B cell (primary cell): ENCODE measurements around the gene ZFYVE27. TPM values are rescaled to one million over a fixed set of nuclear protein-coding genes. Genes with fewer than 3 reads are reported as not detected.
A peak's percentile ranks its signal among the peaks of the same experiment; 100 is the strongest.

Experiments
- ATAC-seq: fragments of 200-7000 bp; cut with Tn5 transposase; one replicate; pipeline ENCODE4 v1.10.0; 2021; ENCODE audit warnings: low read depth, mild to moderate bottlenecking, moderate number of reproducible peaks, moderate library complexity
- CTCF ChIA-PET: fragments of 350-600 bp; sonication (Branson Sonifier 250); formaldehyde crosslinking; loops from one replicate; lab custom pipeline; 2021; ENCODE audit warnings: antibody characterized with exemption, inconsistent platforms; lab: Charles Lee
- POLR2A ChIA-PET: fragments of 350-600 bp; sonication (Branson Sonifier 250); formaldehyde crosslinking; loops from one replicate; lab custom pipeline; 2021; ENCODE audit warnings: antibody characterized with exemption; lab: Charles Lee
- DNase-seq: peaks from one replicate; pipeline ENCODE4 v3.0.0; 2013
- H2AFZ ChIP-seq: 2 replicates; pipeline ENCODE4 v1.6.1; 2012; ENCODE audit warnings: mild to moderate bottlenecking, low read depth, low read length; ENCODE audit not compliant: insufficient read depth, poor library complexity, severe bottlenecking
- H3K27ac ChIP-seq, 2 donors: 1 replicate in 1 of 2; 2 replicates in 1 of 2; pipeline ENCODE4 v1.5.1; 2012 to 2013; ENCODE audit warnings: low read length in 2 of 2, mild to moderate bottlenecking in 2 of 2, moderate library complexity in 1 of 2
- H3K27me3 ChIP-seq, 4 experiments: fragments of 200-600 bp in 1 of 4; sonication (generic) in 1 of 4; replicated peaks in 1 of 4; 1 replicate in 2 of 4; 2 replicates in 2 of 4; pipeline versions ENCODE4 v1.6.1 to v1.7.0; 2013 to 2016; ENCODE audit warnings: low read length in 3 of 4, mild to moderate bottlenecking in 2 of 4, mixed read lengths in 1 of 4, moderate library complexity in 1 of 4; ENCODE audit not compliant: insufficient read depth in 4 of 4, control insufficient read depth in 3 of 4; ENCODE audit errors: control extremely low read depth in 1 of 4
- H3K36me3 ChIP-seq, 2 experiments: replicated peaks in 1 of 2; 1 replicate in 1 of 2; 2 replicates in 1 of 2; pipeline versions ENCODE4 v1.6.1 to v1.7.1; 2013; ENCODE audit warnings: low read length in 1 of 2; ENCODE audit not compliant: insufficient read depth in 2 of 2, control insufficient read depth in 1 of 2; ENCODE audit errors: control extremely low read depth in 1 of 2, extremely low read depth in 1 of 2
- H3K4me1 ChIP-seq, 2 donors: fragments of 200-600 bp in 1 of 2; sonication (generic) in 1 of 2; 1 replicate in 1 of 2; 2 replicates in 1 of 2; pipeline versions ENCODE4 v1.5.1 to v1.6.1; 2013 to 2017; ENCODE audit warnings: low read length in 2 of 2; ENCODE audit not compliant: control insufficient read depth in 2 of 2, insufficient read depth in 2 of 2
- H3K4me2 ChIP-seq: replicated peaks from 2 replicates; pipeline ENCODE3; 2012; ENCODE audit warnings: mild to moderate bottlenecking, low read depth, low read length; ENCODE audit not compliant: poor library complexity, severe bottlenecking
- H3K4me3 ChIP-seq, 5 experiments: fragments of 200-600 bp in 1 of 5; sonication (generic) in 1 of 5; 1 replicate in 3 of 5; 2 replicates in 2 of 5; pipeline versions ENCODE4 v1.5.1 to v1.7.0; 2011 to 2016; ENCODE audit warnings: low read length in 4 of 5, mild to moderate bottlenecking in 4 of 5, low read depth in 2 of 5, control low read depth in 1 of 5, moderate library complexity in 1 of 5; ENCODE audit not compliant: insufficient read depth in 1 of 5; ENCODE audit errors: control extremely low read depth in 1 of 5, extremely low read depth in 1 of 5
- H3K79me2 ChIP-seq: fragments of 200-600 bp; sonication (generic); one replicate; pipeline ENCODE4 v1.6.0; 2016; ENCODE audit warnings: low read length; ENCODE audit not compliant: control insufficient read depth, insufficient read depth
- H3K9ac ChIP-seq: fragments of 200-600 bp; sonication (generic); 2 replicates; pipeline ENCODE4 v1.6.1; 2017; ENCODE audit warnings: mild to moderate bottlenecking, low read length, moderate library complexity
- H3K9me3 ChIP-seq, 3 donors: one replicate each; pipeline versions ENCODE4 v1.6.1 to v1.7.1; 2013; ENCODE audit warnings: low read length in 2 of 3; ENCODE audit not compliant: control insufficient read depth in 2 of 3, insufficient read depth in 1 of 3; ENCODE audit errors: control extremely low read depth in 1 of 3
- H4K20me1 ChIP-seq: 2 replicates; pipeline ENCODE4 v1.6.0; 2012; ENCODE audit warnings: mild to moderate bottlenecking, low read length; ENCODE audit not compliant: insufficient read depth, control insufficient read depth, poor library complexity, severe bottlenecking
- H3K27ac Mint-ChIP-seq: one replicate; pipeline ENCODE4 v1.8.0; 2021; ENCODE audit warnings: mixed read lengths
- H3K27me3 Mint-ChIP-seq: one replicate; pipeline ENCODE4 v1.8.0; 2021; ENCODE audit warnings: mixed read lengths
- H3K4me1 Mint-ChIP-seq: one replicate; pipeline ENCODE4 v1.8.0; 2021; ENCODE audit warnings: mixed read lengths
- H3K4me3 Mint-ChIP-seq: one replicate; pipeline ENCODE4 v1.8.0; 2021; ENCODE audit warnings: mixed read lengths
- H3K9me3 Mint-ChIP-seq: one replicate; pipeline ENCODE4 v1.8.0; 2022; ENCODE audit warnings: mixed read lengths; ENCODE audit not compliant: insufficient read depth
- CTCF ChIP-seq: fragments of 200-600 bp; IDR thresholded peaks from one replicate; pipeline ENCODE4 v1.8.0; 2022; ENCODE audit warnings: antibody characterized with exemption, mild to moderate bottlenecking
- EZH2 ChIP-seq: IDR thresholded peaks from 2 replicates; pipeline ENCODE4 v1.6.1; 2012; ENCODE audit warnings: borderline replicate concordance, low read depth, mild to moderate bottlenecking, moderate library complexity, low read length; ENCODE audit not compliant: insufficient read depth, poor library complexity, severe bottlenecking
- WGBS: methylation state at CpG from one replicate; pipeline ENCODE4 v1.1.5; 2013; ENCODE audit warnings: missing lambda C conversion rate; ENCODE audit not compliant: insufficient coverage; 5-methylcytosine and 5-hydroxymethylcytosine counted together
- intact Hi-C: fragments of 100-400 bp; cut with micrococcal nuclease; formaldehyde crosslinking; loops from one replicate; pipeline ENCODE4 v1.10.0; 2022
- polyA plus RNA-seq: library from polyadenylated mRNA; depleted of rRNA; stranded (reverse); fragments of >200 nt; gene quantifications from 2 replicates; pipeline ENCODE4 v1.2.3, GENCODE V29; 2012
- total RNA-seq, 2 donors: library from RNA; stranded (reverse); fragments of 120-200 nt in 1 of 2; gene quantifications; 1 replicate in 1 of 2; 2 replicates in 1 of 2; pipeline versions ENCODE4 v1.2.3 to v1.2.4, GENCODE V29; 2013 to 2022

The ZFYVE27 gene
- total and polyA plus RNA-seq, 2 donors (not counting 1 experiment from before 2014, with no cell fraction given), result 50.4 to 79.7 TPM

GRCh38 chr10:97736403-97736901 is 476 bp upstream of the ZFYVE27 start:
- WGBS, result 65% methylated on average over 12 of the region's 13 CpGs
- H3K27ac Mint-ChIP-seq, result peak overlapping the region; percentile 100
- POLR2A ChIA-PET, result interaction anchor here (2.2 kb wide), 2 partner anchors 50 to 96 kb away, joined by 7 to 17 read pairs; partner anchors contain the start of genes AVPI1 and PI4K2A

More at GRCh38 chr10:97736403-97736901, 476 bp upstream of the ZFYVE27 start:
- DNase-seq, result no peak
- Mint-ChIP-seq H3K27me3 (no peaks in the 10 kb centered on the region), H3K9me3 (no peaks in the 10 kb centered on the region), H3K4me3 (peak overlapping the region; percentile 100), H3K4me1 (peaks cover 51% of the 10 kb centered on the region)
- Histone ChIP-seq H3K4me1 (peaks cover 25 to 39% of the 10 kb centered on the region in 2 donors), H3K9ac (peak overlapping the region; percentile 97), H3K36me3 (peaks cover 0 to 20% of the 10 kb centered on the region in 2 experiments), H3K27ac (peak overlapping the region; percentile 92 to 97), H4K20me1 (peaks cover 9% of the 10 kb centered on the region), H3K4me2 (peak overlapping the region; percentile 84), H2AFZ (peak overlapping the region; percentile 89), H3K9me3 (no peaks in the 10 kb centered on the region), H3K79me2 (peaks cover 40% of the 10 kb centered on the region), H3K27me3 (no peaks in the 10 kb centered on the region), H3K4me3 (peak overlapping the region in 4 of 5 experiments; percentile 73 to 97 (median 85))
- intact Hi-C loops, result loop anchor here (2.0 to 5.0 kb wide), 2 partner anchors 104 to 1886 kb away; partner anchors contain the start of genes MORN4 and SLC25A28
- CTCF ChIA-PET, result interaction anchor here (0.5 to 11.1 kb wide), 11 partner anchors 11 to 1700 kb away, joined by 3 to 267 read pairs (median 9); partner anchors contain the start of genes AVPI1 and MARVELD1
- TF ChIP-seq EZH2 (no peak), CTCF (no peak)
- peak; percentile 11 for ATAC-seq
